H1 (cell line): ENCODE data around the gene TPRA1. TPM values are rescaled to one million over a fixed set of nuclear protein-coding genes. Genes with fewer than 3 reads are reported as not detected.

Source experiments
- CTCF ChIA-PET: fragments of 300-600 bp; sonication (Branson Sonifier 250); formaldehyde crosslinking; loops from one replicate; lab custom pipeline; 2021; ENCODE audit not compliant: partially characterized antibody; lab: Charles Lee
- POLR2A ChIA-PET: fragments of 300-600 bp; sonication (Branson Sonifier 250); formaldehyde crosslinking; loops from one replicate; lab custom pipeline; 2021; ENCODE audit warnings: inconsistent platforms; ENCODE audit not compliant: partially characterized antibody; lab: Charles Lee
- DNase-seq, 2 experiments: peaks; one replicate each; pipeline versions ENCODE4 v3.0.0 to v3.0.0-alpha.2; 2010 to 2022; ENCODE audit warnings: low spot score in 2 of 2, low read depth in 1 of 2, mixed read lengths in 1 of 2
- FAIRE-seq: peaks from 2 replicates; lab custom pipeline; 2011; peaks lifted over from hg19 to GRCh38; lab: Jason Lieb, UNC
- H2AFZ ChIP-seq: 2 replicates; pipeline ENCODE4 v1.8.1; 2012; ENCODE audit warnings: low read length, inconsistent platforms
- H2AK5ac ChIP-seq: 2 replicates; pipeline ENCODE4 v1.6.1; 2013; ENCODE audit warnings: low read depth, low read length
- H2BK120ac ChIP-seq: replicated peaks from 2 replicates; pipeline ENCODE3; 2013; ENCODE audit warnings: low read depth, low read length, inconsistent platforms
- H2BK12ac ChIP-seq: 2 replicates; pipeline ENCODE4 v1.6.1; 2013; ENCODE audit warnings: low read depth, low read length
- H2BK15ac ChIP-seq: 2 replicates; pipeline ENCODE4 v1.6.1; 2013; ENCODE audit warnings: low read length
- H2BK20ac ChIP-seq: 2 replicates; pipeline ENCODE4 v1.6.1; 2013; ENCODE audit warnings: low read length
- H2BK5ac ChIP-seq: 2 replicates; pipeline ENCODE4 v1.6.1; 2013; ENCODE audit warnings: low read depth, low read length
- H3K14ac ChIP-seq: 2 replicates; pipeline ENCODE4 v1.6.1; 2013; ENCODE audit warnings: inconsistent platforms; ENCODE audit not compliant: insufficient read length
- H3K18ac ChIP-seq: 2 replicates; pipeline ENCODE4 v1.6.1; 2013; ENCODE audit warnings: low read length; ENCODE audit errors: extremely low read depth
- H3K23ac ChIP-seq: 2 replicates; pipeline ENCODE4 v1.6.1; 2013; ENCODE audit warnings: inconsistent platforms; ENCODE audit not compliant: insufficient read length
- H3K23me2 ChIP-seq: 2 replicates; pipeline ENCODE4 v1.6.1; 2013; ENCODE audit warnings: low read depth, low read length
- H3K27ac ChIP-seq: 2 replicates; pipeline ENCODE4 v1.6.1; 2011; ENCODE audit warnings: low read depth, low read length, inconsistent platforms
- H3K27me3 ChIP-seq, 4 experiments: replicated peaks in 1 of 4; 1 replicate in 1 of 4; 2 replicates in 3 of 4; pipeline versions ENCODE4 v1.6.1 to v1.8.1; 2011 to 2013; ENCODE audit warnings: low read length in 3 of 4, mild to moderate bottlenecking in 3 of 4, inconsistent platforms in 2 of 4, mixed read lengths in 2 of 4, moderate library complexity in 1 of 4; ENCODE audit not compliant: control insufficient read depth in 3 of 4, insufficient read depth in 3 of 4; ENCODE audit errors: extremely low read depth in 1 of 4
- H3K36me3 ChIP-seq, 4 experiments: 2 replicates each; pipeline versions ENCODE4 v1.6.1 to v1.8.1; 2011 to 2013; ENCODE audit warnings: mild to moderate bottlenecking in 4 of 4, low read length in 3 of 4, moderate library complexity in 2 of 4, control low read depth in 1 of 4, inconsistent platforms in 1 of 4; ENCODE audit not compliant: insufficient read depth in 4 of 4, control insufficient read depth in 2 of 4
- H3K4ac ChIP-seq: replicated peaks from 2 replicates; pipeline ENCODE3; 2013; ENCODE audit warnings: low read length, low read depth, mixed read lengths, inconsistent platforms; ENCODE audit not compliant: insufficient read length
- H3K4me1 ChIP-seq, 4 experiments: replicated peaks in 1 of 4; 1 replicate in 1 of 4; 2 replicates in 3 of 4; pipeline versions ENCODE4 v1.6.1 to v1.8.1; 2011 to 2013; ENCODE audit warnings: low read length in 3 of 4, inconsistent platforms in 2 of 4, mixed read lengths in 1 of 4; ENCODE audit not compliant: insufficient read depth in 4 of 4, control insufficient read depth in 3 of 4
- H3K4me2 ChIP-seq, 2 experiments: 2 replicates each; pipeline versions ENCODE4 v1.6.1 to v1.8.1; 2011 to 2013; ENCODE audit warnings: low read depth in 2 of 2, low read length in 2 of 2, control low read depth in 1 of 2, inconsistent platforms in 1 of 2, mild to moderate bottlenecking in 1 of 2; ENCODE audit not compliant: insufficient read depth in 1 of 2
- H3K4me3 ChIP-seq, 4 experiments: fragments of 200-600, 300-600 bp in 1 of 4; sonication (generic), shearing (Covaris generic), sonication (Bioruptor Twin) in 1 of 4; 2 replicates each; pipeline versions ENCODE4 v1.5.1 to v1.8.1; 2011 to 2016; ENCODE audit warnings: low read length in 4 of 4, low read depth in 3 of 4, control low read depth in 2 of 4, inconsistent platforms in 2 of 4, mild to moderate bottlenecking in 2 of 4, mixed read lengths in 1 of 4, moderate library complexity in 1 of 4; ENCODE audit not compliant: insufficient read depth in 2 of 4; ENCODE audit errors: extremely low read depth in 1 of 4
- H3K56ac ChIP-seq: replicated peaks from 2 replicates; pipeline ENCODE3; 2013; ENCODE audit warnings: low read depth, mild to moderate bottlenecking, mixed read lengths, low read length, inconsistent platforms; ENCODE audit not compliant: insufficient read length
- H3K79me1 ChIP-seq: 2 replicates; pipeline ENCODE4 v1.6.1; 2013; ENCODE audit warnings: low read depth, low read length, control low read depth
- H3K79me2 ChIP-seq, 2 experiments: 2 replicates each; pipeline versions ENCODE4 v1.6.1 to v1.8.1; 2012 to 2013; ENCODE audit warnings: low read length in 2 of 2, mild to moderate bottlenecking in 2 of 2, inconsistent platforms in 1 of 2; ENCODE audit not compliant: insufficient read depth in 2 of 2, control insufficient read depth in 1 of 2
- H3K9ac ChIP-seq, 4 experiments: replicated peaks in 1 of 4; 1 replicate in 1 of 4; 2 replicates in 3 of 4; pipeline versions ENCODE4 v1.6.1 to v1.8.1; 2011 to 2013; ENCODE audit warnings: low read depth in 3 of 4, low read length in 3 of 4, control low read depth in 2 of 4, mild to moderate bottlenecking in 2 of 4, moderate library complexity in 2 of 4, inconsistent platforms in 1 of 4; ENCODE audit errors: extremely low read depth in 1 of 4
- H3K9me3 ChIP-seq, 2 experiments: 2 replicates each; pipeline versions ENCODE4 v1.6.1 to v1.8.1; 2012 to 2013; ENCODE audit warnings: mild to moderate bottlenecking in 2 of 2, moderate library complexity in 2 of 2, control low read depth in 1 of 2, inconsistent platforms in 1 of 2, low read depth in 1 of 2, low read length in 1 of 2, mixed read lengths in 1 of 2; ENCODE audit not compliant: insufficient read depth in 2 of 2
- H4K20me1 ChIP-seq, 2 experiments: replicated peaks in 1 of 2; 2 replicates each; pipeline versions ENCODE3 to v1.8.1; 2011 to 2013; ENCODE audit warnings: inconsistent platforms in 2 of 2, low read length in 2 of 2, mild to moderate bottlenecking in 1 of 2; ENCODE audit not compliant: insufficient read depth in 2 of 2, control insufficient read depth in 1 of 2
- H4K5ac ChIP-seq: 2 replicates; pipeline ENCODE4 v1.6.1; 2013; ENCODE audit warnings: low read length, low read depth, mixed read lengths, inconsistent platforms; ENCODE audit not compliant: insufficient read length
- H4K8ac ChIP-seq: 2 replicates; pipeline ENCODE4 v1.8.0; 2013; ENCODE audit warnings: mild to moderate bottlenecking, moderate library complexity, low read length, inconsistent platforms; ENCODE audit not compliant: insufficient read depth; ENCODE audit errors: extremely low read depth
- H4K91ac ChIP-seq: replicated peaks from 2 replicates; pipeline ENCODE3; 2013; ENCODE audit warnings: low read length, mixed read lengths, inconsistent platforms; ENCODE audit not compliant: insufficient read length
- BACH1 ChIP-seq: IDR thresholded peaks from 2 replicates; pipeline ENCODE4 v1.6.1; 2012; ENCODE audit warnings: low read length, improper control_type of control experiment
- BCL11A ChIP-seq, 2 experiments: IDR thresholded peaks; one replicate each; pipeline ENCODE4 v1.6.1; 2011; ENCODE audit warnings: low read depth in 2 of 2, low read length in 2 of 2, mild to moderate bottlenecking in 2 of 2
- BRCA1 ChIP-seq: IDR thresholded peaks from 2 replicates; pipeline ENCODE4 v1.6.1; 2012; ENCODE audit warnings: low read depth, low read length, improper control_type of control experiment
- CEBPB ChIP-seq: IDR thresholded peaks from 2 replicates; pipeline ENCODE4 v1.6.1; 2012; ENCODE audit warnings: low read depth, low read length
- CTCF ChIP-seq, 3 experiments: IDR thresholded peaks; 1 replicate in 2 of 3; 2 replicates in 1 of 3; pipeline versions ENCODE4 v1.5.1 to v1.6.1; 2011; ENCODE audit warnings: low read length in 3 of 3, mild to moderate bottlenecking in 3 of 3, inconsistent platforms in 2 of 3, low read depth in 1 of 3, moderate library complexity in 1 of 3; ENCODE audit not compliant: insufficient read depth in 1 of 3; ENCODE audit errors: control extremely low read depth in 1 of 3
- HDAC2 ChIP-seq, 2 experiments: fragments of 300-600 bp in 1 of 2; sonication (generic) in 1 of 2; IDR thresholded peaks; 2 replicates each; pipeline ENCODE4 v1.6.1; 2011 to 2012; ENCODE audit warnings: low read depth in 2 of 2, low read length in 2 of 2, mild to moderate bottlenecking in 2 of 2, moderate library complexity in 2 of 2, borderline replicate concordance in 1 of 2, inconsistent platforms in 1 of 2
- POLR2AphosphoS5 ChIP-seq: IDR thresholded peaks from 2 replicates; pipeline ENCODE4 v1.6.1; 2011; ENCODE audit warnings: low read depth, low read length
- RFX5 ChIP-seq: IDR thresholded peaks from 2 replicates; pipeline ENCODE4 v1.6.1; 2011; ENCODE audit warnings: low read depth, low read length, improper control_type of control experiment, borderline replicate concordance
- RNF2 ChIP-seq: fragments of 200-900, 300-1000 bp; sonication (generic); IDR thresholded peaks from 2 replicates; pipeline ENCODE4 v1.7.1; 2016; ENCODE audit warnings: borderline replicate concordance, low read depth, mild to moderate bottlenecking, antibody characterized with exemption, low read length; ENCODE audit not compliant: poor library complexity, severe bottlenecking; ENCODE audit errors: missing control alignments
- SRF ChIP-seq: IDR thresholded peaks from 2 replicates; pipeline ENCODE4 v1.6.1; 2011; ENCODE audit warnings: mild to moderate bottlenecking, low read depth, low read length, moderate library complexity
- polyA plus RNA-seq, 7 experiments: library from polyadenylated mRNA; depleted of rRNA in 3 of 7; stranded (reverse) in 5 of 7; unstranded in 2 of 7; fragments of >200 nt in 5 of 7; fragments of 200-250 nt in 2 of 7; gene quantifications; 1 replicate in 5 of 7; 2 replicates in 1 of 7; 4 replicates in 1 of 7; pipeline versions ENCODE4 v1.2.1 to v1.2.3, GENCODE V29; 2011 to 2013; ENCODE audit warnings: missing spikeins in 2 of 7, mixed read lengths in 2 of 7
- total RNA-seq: library from RNA; stranded (reverse); fragmentation: NEBNext Ultra II Directional; extraction: Animal tissue kit (Norgen Biotek cat#: 25700); gene quantifications from 2 replicates; pipeline ENCODE4 v1.2.1, GENCODE V29; 2021
- TF ChIP-seq, protein P1 (sequence below): IDR thresholded peaks from 2 replicates; pipeline ENCODE4 v1.6.1; 2011; ENCODE audit warnings: low read depth, mild to moderate bottlenecking, low read length; ENCODE audit not compliant: insufficient read depth

Gene TPRA1
- total and polyA plus RNA-seq, 2 of the 8 experiments (the other 6 are each of a cell fraction or from before 2014, with no cell fraction given), result 18.8 to 38.5 TPM

GRCh38 chr3:127613406-127613805, 22.9 kb upstream of the TPRA1 start:
- no peak overlapping the region for H4K5ac ChIP-seq
- ChIA-PET CTCF (interaction anchor here (1.5 kb wide), 1 partner anchor 38 kb away, joined by 4 read pairs; no protein-coding TSS in a partner anchor), POLR2A (interaction anchor here (1.2 to 12.5 kb wide), 3 partner anchors 8 to 39 kb away, joined by 3 to 182 read pairs (median 175); partner anchors contain the start of gene MCM2)
- H2AK5ac ChIP-seq, result no peak overlapping the region
- H2BK20ac ChIP-seq, result no peak overlapping the region
- peaks cover 69 to 95% (median 90%) of the 10 kb centered on the region in 4 experiments for H3K36me3 ChIP-seq
- no peaks in the 10 kb centered on the region for H3K23me2 ChIP-seq
- no peak overlapping the region for H3K23ac ChIP-seq
- H2BK120ac ChIP-seq, result no peak overlapping the region
- H3K9ac ChIP-seq, result no peak overlapping the region
- FAIRE-seq, result no peak
- H3K14ac ChIP-seq, result no peak overlapping the region
- H3K4me2 ChIP-seq, result no peak overlapping the region
- H3K4me1 ChIP-seq, result no peaks in the 10 kb centered on the region
- H2AFZ ChIP-seq, result no peak overlapping the region
- H3K79me1 ChIP-seq, result peaks cover 9% of the 10 kb centered on the region; the same call in 1 of the 2 replicates
- no peak overlapping the region for H2BK15ac ChIP-seq
- no peak overlapping the region for H2BK5ac ChIP-seq
- no peak overlapping the region for H3K27ac ChIP-seq
- H3K56ac ChIP-seq, result no peak overlapping the region
- no peaks in the 10 kb centered on the region for H3K27me3 ChIP-seq
- H3K4ac ChIP-seq, result no peak overlapping the region
- DNase-seq, result no peak
- H2BK12ac ChIP-seq, result no peak overlapping the region
- H4K91ac ChIP-seq, result no peak overlapping the region
- no peak overlapping the region for H4K8ac ChIP-seq
- no peak overlapping the region for H3K18ac ChIP-seq
- H3K9me3 ChIP-seq, result no peaks in the 10 kb centered on the region
- peaks cover 0 to 38% of the 10 kb centered on the region in 2 experiments; a peak in 2 of 4 replicates for H3K79me2 ChIP-seq
- H4K20me1 ChIP-seq, result peaks cover 19 to 44% of the 10 kb centered on the region in 2 experiments
- no peak overlapping the region for H3K4me3 ChIP-seq
- TF ChIP-seq SRF (no peak), BRCA1 (no peak), BACH1 (no peak), BCL11A (IDR thresholded peaks at IDR 0.05; ENCODE audit: low read depth in 2 of 2, low read length in 2 of 2) (no peak), RFX5 (no peak), POLR2AphosphoS5 (no peak), CEBPB (no peak), CTCF (IDR thresholded peaks at IDR 0.05; ENCODE audit: control extremely low read depth in 1 of 3, insufficient read depth in 1 of 3, low read depth in 1 of 3, low read length in 3 of 3) (no peak), HDAC2 (IDR thresholded peaks at IDR 0.05; ENCODE audit: borderline replicate concordance in 1 of 2, low read depth in 2 of 2, low read length in 2 of 2) (no peak), RNF2 (no peak)
- TF ChIP-seq, protein P1, sequence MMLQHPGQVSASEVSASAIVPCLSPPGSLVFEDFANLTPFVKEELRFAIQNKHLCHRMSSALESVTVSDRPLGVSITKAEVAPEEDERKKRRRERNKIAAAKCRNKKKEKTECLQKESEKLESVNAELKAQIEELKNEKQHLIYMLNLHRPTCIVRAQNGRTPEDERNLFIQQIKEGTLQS, result no peak
